ENCODE results near the gene MFGE8. TPM values are rescaled to one million over a fixed set of nuclear protein-coding genes. Genes with fewer than 3 reads are reported as not detected.

The MFGE8 gene
- total RNA-seq, 4 donors from 2014 or later, result 239 to 437 (median 395) TPM

DNA sequence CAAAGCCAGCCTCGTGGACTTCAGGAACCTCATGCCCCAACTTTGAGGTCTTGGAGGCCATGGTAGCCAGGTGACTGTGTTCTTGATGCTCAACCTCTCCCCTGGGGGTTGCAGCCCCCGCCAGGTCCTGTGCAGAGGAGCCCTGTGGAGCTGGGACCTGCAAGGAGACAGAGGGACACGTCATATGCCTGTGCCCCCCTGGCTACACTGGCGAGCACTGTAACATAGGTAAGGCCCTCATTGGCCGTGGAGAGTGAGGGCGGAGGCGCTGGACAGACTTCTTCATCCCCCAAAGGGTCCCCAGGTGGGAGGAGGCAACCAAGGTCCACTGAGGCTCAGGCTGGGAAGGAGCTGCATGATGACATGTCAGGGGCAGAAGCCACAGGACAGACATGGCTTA is 53.0 kb downstream of the MFGE8 start:
- TF ChIP-seq POLR2A (IDR thresholded peaks at IDR 0.05), result no peak
- TF ChIP-seq, protein P1, sequence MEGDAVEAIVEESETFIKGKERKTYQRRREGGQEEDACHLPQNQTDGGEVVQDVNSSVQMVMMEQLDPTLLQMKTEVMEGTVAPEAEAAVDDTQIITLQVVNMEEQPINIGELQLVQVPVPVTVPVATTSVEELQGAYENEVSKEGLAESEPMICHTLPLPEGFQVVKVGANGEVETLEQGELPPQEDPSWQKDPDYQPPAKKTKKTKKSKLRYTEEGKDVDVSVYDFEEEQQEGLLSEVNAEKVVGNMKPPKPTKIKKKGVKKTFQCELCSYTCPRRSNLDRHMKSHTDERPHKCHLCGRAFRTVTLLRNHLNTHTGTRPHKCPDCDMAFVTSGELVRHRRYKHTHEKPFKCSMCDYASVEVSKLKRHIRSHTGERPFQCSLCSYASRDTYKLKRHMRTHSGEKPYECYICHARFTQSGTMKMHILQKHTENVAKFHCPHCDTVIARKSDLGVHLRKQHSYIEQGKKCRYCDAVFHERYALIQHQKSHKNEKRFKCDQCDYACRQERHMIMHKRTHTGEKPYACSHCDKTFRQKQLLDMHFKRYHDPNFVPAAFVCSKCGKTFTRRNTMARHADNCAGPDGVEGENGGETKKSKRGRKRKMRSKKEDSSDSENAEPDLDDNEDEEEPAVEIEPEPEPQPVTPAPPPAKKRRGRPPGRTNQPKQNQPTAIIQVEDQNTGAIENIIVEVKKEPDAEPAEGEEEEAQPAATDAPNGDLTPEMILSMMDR (IDR thresholded peaks at IDR 0.05 in 4 of 5, conservative IDR thresholded peaks at IDR 0.05 in 1 of 5), result no peak
- DNase-seq, result no peak
- Histone ChIP-seq H3K9me3 (no peaks in the 10 kb centered on the region), H3K27ac (no peak overlapping the region), H3K27me3 (no peaks in the 10 kb centered on the region), H3K4me1 (no peaks in the 10 kb centered on the region), H3K4me3 (no peak overlapping the region), H3K36me3 (no peaks in the 10 kb centered on the region)
- no peak for ATAC-seq
- in situ Hi-C loops (cut with MboI; ENCODE audit: low sequenced_read_pairs in 4 of 4), result no loop called here
- intact Hi-C loops (cut with DNase I; ENCODE audit: low total_unique reads), result no loop called here

DNA sequence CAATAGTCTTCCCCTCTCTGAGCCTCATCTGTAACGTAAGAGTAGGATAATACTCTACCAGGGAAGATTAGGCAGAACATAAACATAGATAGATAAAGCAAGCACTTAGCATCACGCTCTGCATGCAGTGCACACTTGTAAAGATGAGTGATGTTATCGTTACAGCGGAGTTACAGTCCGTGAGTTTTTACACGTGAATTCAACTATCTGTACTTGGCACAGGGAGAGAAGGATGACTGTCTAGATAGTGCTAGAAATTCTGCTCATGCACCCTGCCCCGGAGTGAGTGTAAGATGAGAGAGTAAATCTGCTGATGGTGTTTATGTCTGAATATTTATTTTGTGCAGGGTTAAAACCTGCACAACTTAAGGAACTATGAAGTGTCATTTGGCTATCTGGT is 53.6 kb downstream of the MFGE8 start:
- in situ Hi-C loops (cut with MboI; ENCODE audit: low sequenced_read_pairs in 4 of 4), result no loop called here

DNA sequence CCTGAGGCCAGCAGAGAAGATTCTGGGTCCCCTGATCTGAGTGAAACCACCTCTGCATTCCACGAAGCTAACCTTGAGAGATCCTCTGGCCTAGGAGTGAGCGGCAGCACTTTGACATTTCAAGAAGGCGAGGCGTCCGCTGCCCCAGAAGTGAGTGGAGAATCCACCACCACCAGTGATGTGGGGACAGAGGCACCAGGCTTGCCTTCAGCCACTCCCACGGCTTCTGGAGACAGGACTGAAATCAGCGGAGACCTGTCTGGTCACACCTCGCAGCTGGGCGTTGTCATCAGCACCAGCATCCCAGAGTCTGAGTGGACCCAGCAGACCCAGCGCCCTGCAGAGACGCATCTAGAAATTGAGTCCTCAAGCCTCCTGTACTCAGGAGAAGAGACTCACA is 54.2 kb downstream of the MFGE8 start:
- in situ Hi-C loops (cut with MboI; ENCODE audit: low sequenced_read_pairs in 4 of 4) (no loop called here), intact Hi-C loops (cut with DNase I; ENCODE audit: low total_unique reads) (no loop called here)
- H3K4me3 ChIP-seq, result no peak overlapping the region
- H3K27me3 ChIP-seq, result peaks cover 0 to 4% (median 0%) of the 10 kb centered on the region in 3 donors
- H3K36me3 ChIP-seq, result no peaks in the 10 kb centered on the region
- no peak for TF ChIP-seq POLR2A (IDR thresholded peaks at IDR 0.05)
- TF ChIP-seq, protein P1 (IDR thresholded peaks at IDR 0.05 in 4 of 5, conservative IDR thresholded peaks at IDR 0.05 in 1 of 5), result no peak
- no peak overlapping the region for H3K27ac ChIP-seq
- no peak for ATAC-seq
- H3K4me1 ChIP-seq, result no peaks in the 10 kb centered on the region
- H3K9me3 ChIP-seq, result no peaks in the 10 kb centered on the region
- no peak for DNase-seq

More for the DNA sequence above, 53.6 kb downstream of the MFGE8 start:
- DNase-seq, result no peak
- no peaks in the 10 kb centered on the region for H3K27me3 ChIP-seq
- H3K9me3 ChIP-seq, result no peaks in the 10 kb centered on the region
- intact Hi-C loops (cut with DNase I; ENCODE audit: low total_unique reads), result no loop called here
- H3K4me3 ChIP-seq, result no peak overlapping the region
- ATAC-seq, result no peak
- no peaks in the 10 kb centered on the region for H3K4me1 ChIP-seq
- TF ChIP-seq, protein P1 (IDR thresholded peaks at IDR 0.05 in 4 of 5, conservative IDR thresholded peaks at IDR 0.05 in 1 of 5), result no peak
- TF ChIP-seq POLR2A (IDR thresholded peaks at IDR 0.05), result no peak
- no peaks in the 10 kb centered on the region for H3K36me3 ChIP-seq
- no peak overlapping the region for H3K27ac ChIP-seq

DNA sequence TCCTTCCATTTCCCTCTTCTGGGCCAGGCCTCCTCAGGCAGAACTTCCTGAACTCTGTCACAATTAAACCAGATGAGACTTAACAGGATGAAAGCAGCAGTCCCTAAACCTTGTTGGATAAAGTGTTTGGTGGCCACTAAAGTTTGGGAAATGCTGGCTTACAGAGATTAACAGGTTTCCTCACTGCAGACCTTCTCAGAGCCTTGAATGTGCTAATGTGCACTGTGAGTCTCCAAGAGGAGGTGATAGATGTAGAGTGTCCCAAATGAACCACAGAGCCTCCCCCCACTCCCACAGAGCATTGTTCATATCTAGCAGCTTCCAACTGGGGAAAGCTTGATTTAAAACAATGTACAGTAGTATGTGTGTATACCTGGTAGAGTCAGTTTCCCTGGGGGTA is 60.7 kb downstream of the MFGE8 start:
- ATAC-seq (no peak), DNase-seq (no peak)
- TF ChIP-seq, protein P1 (IDR thresholded peaks at IDR 0.05 in 4 of 5, conservative IDR thresholded peaks at IDR 0.05 in 1 of 5), result no peak
- TF ChIP-seq POLR2A (IDR thresholded peaks at IDR 0.05), result no peak

More for the DNA sequence above, 60.7 kb downstream of the MFGE8 start:
- peaks cover 0 to 6% (median 6%) of the 10 kb centered on the region in 3 donors for H3K27me3 ChIP-seq
- H3K36me3 ChIP-seq, result no peaks in the 10 kb centered on the region
- no peak overlapping the region for H3K4me3 ChIP-seq
- intact Hi-C loops (cut with DNase I; ENCODE audit: low total_unique reads), result no loop called here
- H3K4me1 ChIP-seq, result no peaks in the 10 kb centered on the region
- in situ Hi-C loops (cut with MboI; ENCODE audit: low sequenced_read_pairs in 4 of 4), result no loop called here
- H3K27ac ChIP-seq, result no peak overlapping the region
- H3K9me3 ChIP-seq, result no peaks in the 10 kb centered on the region
